Activated CD8-positive, alpha-beta memory T cell treated with anti-CD3 and anti-CD28 coated beads for 48 hours (primary cell): ENCODE results near the gene TMEM198.

Source experiments
- DNase-seq, 3 experiments: peaks; one replicate each; pipeline ENCODE4 v3.0.0-alpha.2; 2020; ENCODE audit warnings: low read depth in 2 of 3, low spot score in 2 of 3

The TMEM198 gene

GRCh38 chr2:219561179-219562048 is 17.6 kb downstream of the TMEM198 start:
- DNase-seq: no peak

DNA sequence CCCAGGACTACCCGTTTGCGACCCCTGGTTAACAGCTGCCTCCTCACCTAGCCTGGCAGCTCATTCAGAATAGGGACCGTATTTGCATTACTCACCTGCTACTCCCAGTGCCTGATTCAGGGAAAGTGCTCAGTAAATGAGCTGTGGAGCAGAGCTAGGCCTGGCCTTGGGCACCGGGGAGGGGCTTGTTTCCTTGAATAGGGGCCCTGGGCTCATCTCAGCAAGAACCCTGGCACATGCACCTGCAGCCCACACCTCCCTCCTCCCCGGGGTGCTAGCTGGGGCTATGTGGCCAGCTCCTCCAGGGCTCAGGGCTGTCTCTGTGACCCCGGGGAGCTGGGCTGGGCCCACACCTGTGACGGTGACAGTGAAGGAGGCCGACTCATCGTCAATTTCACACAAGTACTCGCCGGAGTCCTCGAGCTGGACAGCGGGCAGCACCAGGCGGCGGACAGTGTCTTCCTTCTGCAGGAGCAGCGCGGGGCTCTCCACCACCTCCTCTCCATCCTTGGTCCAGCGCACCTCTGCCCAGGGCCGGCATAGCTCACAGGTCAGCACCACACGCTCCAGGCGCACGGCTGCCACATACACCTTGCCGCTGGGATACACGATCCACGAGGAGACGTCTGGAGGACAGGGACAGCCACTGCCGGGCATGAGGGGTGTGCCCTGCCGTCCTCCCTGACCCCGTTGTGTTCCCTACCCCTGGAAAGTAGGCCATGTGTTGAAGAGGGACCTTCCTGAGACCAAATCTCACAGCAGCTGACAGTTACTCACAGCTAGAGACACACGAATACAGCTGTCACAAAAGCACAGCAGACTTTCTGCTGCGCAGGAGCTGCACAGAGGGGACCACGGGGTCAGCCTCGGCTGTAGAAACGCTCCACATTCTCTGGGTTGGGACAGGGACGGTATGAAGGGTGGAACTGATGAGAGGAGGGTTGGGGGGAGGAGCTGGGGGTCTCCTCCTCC is 18.5 kb downstream of the TMEM198 start:
- no peak for DNase-seq

- no peak for DNase-seq
These were observed 19.6 kb downstream of the TMEM198 start for GRCh38 chr2:219563271-219563928.

DNA sequence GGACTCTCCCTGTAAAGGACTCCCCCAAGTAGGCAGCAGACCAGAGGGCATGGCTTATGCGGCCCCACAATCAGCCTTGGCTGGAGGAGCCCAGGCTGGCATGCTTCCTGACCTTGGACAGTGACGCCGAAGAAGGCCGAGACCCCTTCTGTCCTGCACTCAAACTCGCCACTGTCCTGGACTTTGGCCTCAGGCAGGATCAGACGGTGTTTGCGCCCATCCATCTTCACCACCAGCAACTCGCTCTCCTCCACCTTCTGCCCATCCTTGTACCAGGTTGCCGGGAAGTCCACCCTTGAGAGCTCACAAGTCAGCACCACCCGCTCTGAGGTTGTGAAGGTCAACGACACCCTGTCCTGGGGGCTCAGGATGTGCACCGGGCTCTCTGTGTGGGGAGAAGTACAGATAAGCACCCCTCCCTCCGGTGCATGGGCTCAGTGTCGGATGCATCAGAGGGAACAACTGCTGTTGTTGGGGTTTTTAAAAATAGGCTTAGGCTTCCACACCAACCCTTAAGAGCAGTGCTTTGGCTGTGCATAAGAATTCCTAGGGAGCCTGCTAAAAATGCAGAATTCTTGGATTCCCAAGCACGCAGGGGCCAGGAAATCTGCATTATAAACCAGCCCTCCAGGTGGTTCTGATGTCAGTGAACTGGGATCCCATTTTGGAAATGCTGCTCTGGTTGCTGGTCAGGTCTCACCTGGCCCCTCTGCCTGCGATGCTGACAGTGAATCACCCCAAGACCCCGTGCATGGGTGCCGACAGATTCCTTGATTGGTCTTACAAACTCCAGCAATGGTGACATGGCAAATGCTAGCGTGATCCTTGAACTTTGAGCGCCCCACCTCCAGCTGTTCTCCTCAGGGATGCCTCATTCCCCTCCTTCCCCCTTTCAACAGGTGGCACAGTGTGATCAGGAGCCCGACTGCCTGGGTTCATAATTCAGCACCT is 21.6 kb downstream of the TMEM198 start:
- no peak for DNase-seq

GRCh38 chr2:219566640-219567039 is 22.8 kb downstream of the TMEM198 start:
- no peak for DNase-seq

GRCh38 chr2:219567131-219567530 is 23.3 kb downstream of the TMEM198 start:
- DNase-seq: no peak

GRCh38 chr2:219567791-219568361 is 24.0 kb downstream of the TMEM198 start:
- no peak for DNase-seq

GRCh38 chr2:219569041-219569440 is 25.2 kb downstream of the TMEM198 start:
- no peak for DNase-seq

- no peak for DNase-seq
These were observed 25.8 kb downstream of the TMEM198 start for GRCh38 chr2:219569635-219570034.

DNA sequence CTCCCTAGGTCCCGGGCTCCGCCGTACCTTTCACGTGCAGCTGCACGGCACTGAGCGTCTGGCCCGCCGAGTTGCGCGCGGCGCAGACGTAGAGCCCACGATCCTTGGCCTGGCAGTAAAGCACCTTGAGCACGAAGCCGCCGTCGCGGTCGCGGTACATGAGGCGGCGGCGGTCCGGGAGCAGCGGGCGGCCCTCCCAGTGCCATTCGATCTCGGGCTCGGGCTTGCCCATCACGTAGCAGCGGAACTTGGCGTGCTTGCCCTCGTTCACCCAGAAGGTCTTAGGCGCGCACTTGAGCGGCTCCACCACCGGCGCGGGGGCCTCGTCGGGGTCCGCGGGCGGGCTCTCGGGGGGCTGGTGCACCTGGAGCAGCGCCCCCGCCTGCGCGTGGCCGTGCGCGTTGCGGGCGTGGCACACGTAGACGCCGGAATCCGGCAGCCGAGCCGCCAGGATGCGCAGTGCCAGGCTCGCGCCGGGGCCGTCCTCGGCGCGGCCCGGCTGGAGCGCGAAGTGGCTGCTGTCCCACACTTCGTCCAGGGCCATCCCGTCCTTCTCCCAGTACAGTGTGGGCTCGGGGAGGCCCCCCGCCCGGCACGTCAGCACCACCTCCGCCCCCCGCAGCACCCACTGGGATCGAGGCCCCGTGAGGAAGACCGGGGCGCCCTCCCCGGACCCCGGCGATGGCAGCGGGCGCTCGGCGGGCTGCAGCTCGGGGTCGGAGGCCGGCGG is 26.5 kb downstream of the TMEM198 start:
- no peak for DNase-seq

GRCh38 chr2:219570924-219571310 is 27.1 kb downstream of the TMEM198 start:
- DNase-seq: no peak

DNA sequence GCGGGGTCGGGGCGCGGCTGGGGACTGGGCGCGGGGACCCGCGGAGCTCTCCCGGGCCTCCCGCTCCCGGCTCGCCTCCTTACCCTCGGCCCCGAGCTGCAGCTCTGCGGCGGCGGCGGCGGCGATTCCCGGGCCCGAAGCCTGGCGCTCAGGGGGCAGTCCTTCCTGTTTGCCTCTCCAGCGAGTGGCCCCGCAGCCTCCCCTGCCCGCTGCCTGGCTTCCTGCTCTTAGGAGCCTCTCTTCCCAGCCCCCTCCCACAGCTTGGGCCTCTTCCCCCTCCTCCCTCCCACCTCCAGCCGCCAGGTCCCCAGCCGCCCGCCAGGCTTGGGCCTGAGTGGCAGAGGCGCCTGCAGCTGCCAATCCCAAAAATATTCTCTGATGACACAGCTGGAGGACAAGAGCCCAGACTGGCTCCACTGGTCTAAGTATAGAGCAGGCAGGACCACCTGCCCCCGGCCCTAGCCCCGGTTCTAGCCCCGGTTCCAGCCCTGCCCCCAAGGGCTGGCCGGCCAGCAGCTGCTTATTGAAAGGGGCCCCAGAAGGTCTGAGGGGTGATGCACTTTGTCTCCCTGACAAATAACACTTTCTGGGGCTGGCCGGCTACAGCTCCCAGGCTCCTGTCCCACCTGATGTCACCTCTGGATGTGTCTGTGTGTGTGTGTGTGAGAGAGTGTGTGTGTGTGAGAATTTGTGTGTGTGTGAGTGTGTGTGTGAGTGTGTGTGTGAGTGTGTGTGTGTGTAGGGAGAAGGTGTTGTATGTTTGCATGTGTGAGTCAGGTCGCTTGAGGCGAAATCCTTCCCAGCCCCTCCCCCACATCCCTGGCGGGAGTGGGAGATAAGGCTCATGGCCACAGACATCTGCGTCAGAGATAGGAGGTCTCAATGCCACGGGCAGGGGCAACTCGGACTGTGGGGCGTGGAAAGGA is 27.7 kb downstream of the TMEM198 start, which contains the start of gene OBSL1:
TSS of gene OBSL1 (minus strand) at position 229 of the 926 bp plus-strand sequence. CDS start 307 bp downstream, outside the sequence.
- no peak for DNase-seq

GRCh38 chr2:219572237-219573001 is 28.6 kb downstream of the TMEM198 start, which contains the start of gene INHA:
INHA (plus strand) TSS chr2:219572310; CDS start chr2:219572375, 65 bp downstream.
- DNase-seq: no peak

GRCh38 chr2:219573166-219573565 is 29.3 kb downstream of the TMEM198 start:
- DNase-seq: no peak

DNA sequence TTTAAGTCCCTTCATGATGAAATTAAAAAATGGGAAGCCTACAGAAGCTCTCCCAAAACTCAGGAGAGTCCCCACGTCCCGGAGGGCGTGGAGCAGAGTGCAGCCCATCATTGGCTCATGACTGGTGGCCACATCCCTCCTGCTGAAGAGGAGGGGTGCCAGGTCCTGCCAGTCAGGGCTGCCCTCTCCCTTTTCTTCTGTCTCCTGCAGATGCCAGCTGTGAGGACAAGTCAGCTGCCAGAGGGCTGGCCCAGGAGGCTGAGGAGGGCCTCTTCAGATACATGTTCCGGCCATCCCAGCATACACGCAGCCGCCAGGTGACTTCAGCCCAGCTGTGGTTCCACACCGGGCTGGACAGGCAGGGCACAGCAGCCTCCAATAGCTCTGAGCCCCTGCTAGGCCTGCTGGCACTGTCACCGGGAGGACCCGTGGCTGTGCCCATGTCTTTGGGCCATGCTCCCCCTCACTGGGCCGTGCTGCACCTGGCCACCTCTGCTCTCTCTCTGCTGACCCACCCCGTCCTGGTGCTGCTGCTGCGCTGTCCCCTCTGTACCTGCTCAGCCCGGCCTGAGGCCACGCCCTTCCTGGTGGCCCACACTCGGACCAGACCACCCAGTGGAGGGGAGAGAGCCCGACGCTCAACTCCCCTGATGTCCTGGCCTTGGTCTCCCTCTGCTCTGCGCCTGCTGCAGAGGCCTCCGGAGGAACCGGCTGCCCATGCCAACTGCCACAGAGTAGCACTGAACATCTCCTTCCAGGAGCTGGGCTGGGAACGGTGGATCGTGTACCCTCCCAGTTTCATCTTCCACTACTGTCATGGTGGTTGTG is 30.9 kb downstream of the TMEM198 start:
- DNase-seq: no peak
